ENCODE data around the gene FAM89A. TPM values are rescaled to one million over a fixed set of nuclear protein-coding genes. Genes with fewer than 3 reads are reported as not detected.

FAM89A gene
- total RNA-seq, 1 experiment from 2014 or later, result 23.6 TPM

DNA sequence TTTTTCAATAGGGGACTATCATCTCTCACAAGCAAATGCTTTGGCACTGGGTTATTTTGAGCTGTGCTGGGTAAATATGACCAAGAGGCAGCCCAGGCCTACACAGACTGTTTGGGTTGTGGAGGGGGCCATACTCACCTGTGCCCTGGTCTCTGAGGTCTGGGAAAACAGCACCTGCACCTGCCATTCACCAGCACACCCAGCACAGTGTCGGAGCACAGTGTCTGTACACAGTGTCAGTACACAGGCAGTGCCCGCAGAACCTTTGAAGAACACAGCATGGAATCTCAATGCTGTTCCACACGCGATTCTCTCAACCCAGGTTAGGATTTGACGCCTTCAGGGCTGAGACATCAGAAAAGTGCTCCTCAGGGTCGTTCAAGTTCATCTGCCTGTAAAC, 35.0 kb upstream of the FAM89A start:
- intact Hi-C loops (cut with micrococcal nuclease), result no loop called here
- Histone ChIP-seq H3K4me3 (replicated peaks in 1 of 2; ENCODE audit: low read depth in 1 of 2, low read length in 2 of 2) (no peak overlapping the region), H3K79me2 (ENCODE audit: insufficient read depth, low read length) (no peaks in the 10 kb centered on the region), H3K27me3 (ENCODE audit: insufficient read depth, low read length) (no peaks in the 10 kb centered on the region), H3K4me1 (ENCODE audit: control insufficient read depth in 1 of 2, insufficient read depth in 2 of 2, low read length in 2 of 2) (no peaks in the 10 kb centered on the region), H4K20me1 (ENCODE audit: insufficient read depth) (no peaks in the 10 kb centered on the region), H3K27ac (ENCODE audit: low read depth, low read length) (no peak overlapping the region), H3K9ac (ENCODE audit: low read length) (no peak overlapping the region), H3K36me3 (ENCODE audit: control insufficient read depth in 1 of 2, insufficient read depth in 2 of 2, low read length in 2 of 2) (no peaks in the 10 kb centered on the region), H3K9me2 (ENCODE audit: insufficient read depth) (no peaks in the 10 kb centered on the region), H3K9me3 (ENCODE audit: control insufficient read depth in 1 of 2, insufficient read depth in 1 of 2, low read depth in 1 of 2, low read length in 2 of 2) (no peaks in the 10 kb centered on the region), H2AFZ (ENCODE audit: low read depth, low read length, poor library complexity, severe bottlenecking) (no peak overlapping the region), H3K4me2 (ENCODE audit: low read length) (no peak overlapping the region)
- no TSS peak for BruUV-seq (replicated peaks)
- DNase-seq (ENCODE audit: low read depth, low spot score), result no peak
- no peak for ATAC-seq
- RAD21 ChIA-PET (ENCODE audit: low non-redundant PET in 1 of 2, low total read pairs in 2 of 2, uncharacterized antibody in 2 of 2, unreplicated experiment in 2 of 2), result no interaction called here
- POLR2A ChIA-PET, result no interaction called here
- CTCF ChIA-PET, result no interaction called here
- no peak for TF ChIP-seq EZH2 (IDR thresholded peaks at IDR 0.05)
- no peak for TF ChIP-seq ATF3 (IDR thresholded peaks at IDR 0.05)
- no peak for TF ChIP-seq EGR1 (IDR thresholded peaks at IDR 0.05; ENCODE audit: low read depth)
- no peak for TF ChIP-seq CEBPB (IDR thresholded peaks at IDR 0.05; ENCODE audit: low read depth)
- TF ChIP-seq SP1 (IDR thresholded peaks at IDR 0.05; ENCODE audit: low read depth), result no peak

DNA sequence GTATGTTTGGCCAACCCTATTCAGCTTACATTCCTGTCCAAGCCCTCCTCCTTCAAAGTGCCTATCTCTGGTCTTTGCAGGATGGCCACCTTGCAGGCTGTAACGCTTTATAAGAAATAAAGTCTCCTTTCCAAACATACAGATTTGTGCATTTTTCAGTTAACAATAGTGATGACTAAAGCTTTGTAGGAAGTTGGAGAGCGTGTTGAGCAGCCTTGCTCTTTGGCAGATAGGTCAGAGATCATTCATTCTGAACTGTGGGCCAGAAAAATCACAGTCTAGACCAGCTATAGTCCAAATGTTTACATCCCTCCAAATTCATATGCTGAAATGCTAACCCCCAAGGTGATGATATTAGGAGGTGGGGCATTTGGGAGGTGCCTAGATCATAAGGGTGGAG, 34.0 kb upstream of the FAM89A start:
- BruUV-seq (replicated peaks), result no TSS peak
- POLR2A ChIA-PET, result no interaction called here
- Histone ChIP-seq H2AFZ (ENCODE audit: low read depth, low read length, poor library complexity, severe bottlenecking) (no peak overlapping the region), H3K4me2 (ENCODE audit: low read length) (no peak overlapping the region), H4K20me1 (ENCODE audit: insufficient read depth) (no peaks in the 10 kb centered on the region), H3K4me1 (ENCODE audit: control insufficient read depth in 1 of 2, insufficient read depth in 2 of 2, low read length in 2 of 2) (no peaks in the 10 kb centered on the region), H3K79me2 (ENCODE audit: insufficient read depth, low read length) (no peaks in the 10 kb centered on the region), H3K27me3 (ENCODE audit: insufficient read depth, low read length) (no peaks in the 10 kb centered on the region), H3K9ac (ENCODE audit: low read length) (no peak overlapping the region), H3K9me2 (ENCODE audit: insufficient read depth) (no peaks in the 10 kb centered on the region), H3K9me3 (ENCODE audit: control insufficient read depth in 1 of 2, insufficient read depth in 1 of 2, low read depth in 1 of 2, low read length in 2 of 2) (no peaks in the 10 kb centered on the region), H3K4me3 (replicated peaks in 1 of 2; ENCODE audit: low read depth in 1 of 2, low read length in 2 of 2) (no peak overlapping the region), H3K36me3 (ENCODE audit: control insufficient read depth in 1 of 2, insufficient read depth in 2 of 2, low read length in 2 of 2) (no peaks in the 10 kb centered on the region), H3K27ac (ENCODE audit: low read depth, low read length) (no peak overlapping the region)
- no peak for ATAC-seq
- TF ChIP-seq EGR1 (IDR thresholded peaks at IDR 0.05; ENCODE audit: low read depth), result no peak
- no peak for TF ChIP-seq POLR2A (IDR thresholded peaks at IDR 0.05; ENCODE audit: borderline replicate concordance, extremely low read depth, insufficient read depth, insufficient read length)
- TF ChIP-seq JUND (IDR thresholded peaks at IDR 0.05), result no peak
- no peak for TF ChIP-seq SIN3A (IDR thresholded peaks at IDR 0.05; ENCODE audit: low read depth)
- no peak for TF ChIP-seq ZBTB33 (IDR thresholded peaks at IDR 0.05; ENCODE audit: extremely low read depth, insufficient replicate concordance, low read length)
- TF ChIP-seq MAX (IDR thresholded peaks at IDR 0.05), result no peak
- TF ChIP-seq CTCF (IDR thresholded peaks at IDR 0.05 in 2 of 3, conservative IDR thresholded peaks at IDR 0.05 in 1 of 3; ENCODE audit: borderline replicate concordance in 1 of 3, insufficient read depth in 1 of 3, low read depth in 2 of 3, low read length in 2 of 3), result no peak
- TF ChIP-seq FOSL1 (IDR thresholded peaks at IDR 0.05; ENCODE audit: low read depth), result no peak
- no peak for TF ChIP-seq TCF7L2 (IDR thresholded peaks at IDR 0.05; ENCODE audit: borderline replicate concordance, extremely low read depth, insufficient read depth, insufficient read length)
- no peak for TF ChIP-seq EZH2phosphoT487 (IDR thresholded peaks at IDR 0.05; ENCODE audit: borderline replicate concordance)
- intact Hi-C loops (cut with micrococcal nuclease), result no loop called here
- CTCF ChIA-PET, result no interaction called here
- RAD21 ChIA-PET (ENCODE audit: low non-redundant PET in 1 of 2, low total read pairs in 2 of 2, uncharacterized antibody in 2 of 2, unreplicated experiment in 2 of 2), result no interaction called here
- no peak for DNase-seq (ENCODE audit: low read depth, low spot score)

All from HCT116 (cell line).